NCI-H460 (cell line): ENCODE results near the gene METTL9. TPM values are rescaled to one million over a fixed set of nuclear protein-coding genes. Genes with fewer than 3 reads are reported as not detected.
"Not testable (repeated sequence)": the region's sequence is repeated elsewhere in the genome, so short reads cannot be mapped to it uniquely, and the experiment has no call there.

ENCODE experiments used
- DNase-seq: peaks from one replicate; pipeline ENCODE4 v3.0.0-alpha.2; 2016; ENCODE audit warnings: low read depth; ENCODE audit errors: extremely low read depth
- polyA plus RNA-seq: library from polyadenylated mRNA; depleted of rRNA; stranded (reverse); fragments of >200 nt; gene quantifications from 2 replicates; pipeline ENCODE4 v1.2.3, GENCODE V29; 2014; cell fraction: nucleus; rRNA removed
- total RNA-seq: library from RNA; depleted of rRNA; stranded (reverse); fragments of >200 nt; shearing (Covaris generic); gene quantifications from 2 replicates; pipeline ENCODE4 v1.2.3, GENCODE V29; 2014; rRNA removed

Gene METTL9
- 251 and 259 TPM in 2 replicates for total RNA-seq
- polyA plus RNA-seq = 129 and 139 TPM in 2 replicates

- peak; percentile 91 for DNase-seq
Observed at GRCh38 chr16:21599122-21600030, at the start of gene METTL9. Gene METTL9 (plus strand): TSS chr16:21599577. CDS start chr16:21599734, 157 bp downstream.

- DNase-seq = not testable (repeated sequence)
Observed at GRCh38 chr16:21549975-21550374, 49.4 kb upstream of the METTL9 start.

GRCh38 chr16:21550435-21550834 lies 48.9 kb upstream of the METTL9 start:
- DNase-seq = not testable (repeated sequence)

GRCh38 chr16:21551076-21551475 lies 48.3 kb upstream of the METTL9 start:
- DNase-seq = not testable (repeated sequence)

- DNase-seq = not testable (repeated sequence)
Observed at GRCh38 chr16:21551600-21551999, 47.8 kb upstream of the METTL9 start.

- DNase-seq = not testable (repeated sequence)
Observed at GRCh38 chr16:21553481-21554296, 45.7 kb upstream of the METTL9 start.

GRCh38 chr16:21554795-21555585 lies 44.4 kb upstream of the METTL9 start:
- DNase-seq = peak; percentile 78

- DNase-seq = not testable (repeated sequence)
Observed at GRCh38 chr16:21555621-21556020, 43.8 kb upstream of the METTL9 start.

- not testable (repeated sequence) for DNase-seq
Observed at GRCh38 chr16:21556026-21556595, 43.3 kb upstream of the METTL9 start.

- DNase-seq = not testable (repeated sequence)
Observed at GRCh38 chr16:21556651-21557241, 42.6 kb upstream of the METTL9 start.

GRCh38 chr16:21560462-21560861 lies 38.9 kb upstream of the METTL9 start:
- DNase-seq = no peak

GRCh38 chr16:21563676-21564075 lies 35.7 kb upstream of the METTL9 start:
- no peak for DNase-seq

GRCh38 chr16:21564367-21564766 lies 35.0 kb upstream of the METTL9 start:
- DNase-seq = not testable (repeated sequence)

- no peak for DNase-seq
Observed at GRCh38 chr16:21565507-21565860, 33.9 kb upstream of the METTL9 start.

- DNase-seq = no peak
Observed at GRCh38 chr16:21565861-21566669, 33.3 kb upstream of the METTL9 start.

- DNase-seq = no peak
Observed at GRCh38 chr16:21566891-21567414, 32.4 kb upstream of the METTL9 start.

- DNase-seq = not testable (repeated sequence)
Observed at GRCh38 chr16:21567496-21567895, 31.9 kb upstream of the METTL9 start.

GRCh38 chr16:21568502-21569189 lies 30.7 kb upstream of the METTL9 start:
- DNase-seq = no peak
